HFF-Myc (cell line): Measurements from ENCODE around the gene LYPD6.

Experiments used
- DNase-seq: peaks from one replicate; pipeline ENCODE4 v3.0.0-alpha.2; 2011; ENCODE audit warnings: low read depth; ENCODE audit errors: extremely low read depth
- H3K4me3 ChIP-seq: replicated peaks from 2 replicates; pipeline ENCODE4 v1.5.1; 2011; ENCODE audit warnings: low read depth, mild to moderate bottlenecking, control low read depth, low read length
- CTCF ChIP-seq: IDR thresholded peaks from 2 replicates; pipeline ENCODE4 v1.5.1; 2012; ENCODE audit warnings: mild to moderate bottlenecking, low read depth, low read length, control low read depth; ENCODE audit errors: missing control alignments

The LYPD6 gene

GRCh38 chr2:149410701-149411484 is 80.5 kb downstream of the LYPD6 start:
- DNase-seq: peak; percentile 69
- no peak for TF ChIP-seq CTCF
- no peak overlapping the region for H3K4me3 ChIP-seq

- no peak for DNase-seq
- no peak for TF ChIP-seq CTCF
- no peak overlapping the region for H3K4me3 ChIP-seq
Measured at GRCh38 chr2:149413487-149413886, 83.1 kb downstream of the LYPD6 start.

GRCh38 chr2:149415086-149415485 is 84.7 kb downstream of the LYPD6 start:
- no peak for TF ChIP-seq CTCF
- DNase-seq: no peak
- no peak overlapping the region for H3K4me3 ChIP-seq

- TF ChIP-seq CTCF: no peak
- DNase-seq: no peak
- no peak overlapping the region for H3K4me3 ChIP-seq
Measured at GRCh38 chr2:149418065-149418464, 87.7 kb downstream of the LYPD6 start.

GRCh38 chr2:149420053-149420963 is 89.9 kb downstream of the LYPD6 start:
- H3K4me3 ChIP-seq: no peak overlapping the region
- no peak for DNase-seq
- no peak for TF ChIP-seq CTCF

GRCh38 chr2:149421791-149422190 is 91.4 kb downstream of the LYPD6 start:
- no peak for DNase-seq
- no peak for TF ChIP-seq CTCF
- no peak overlapping the region for H3K4me3 ChIP-seq
